Activated naive CD8-positive, alpha-beta T cell (primary cell): ENCODE measurements around the gene GEMIN8.

ENCODE experiments used
- H3K27ac Mint-ChIP-seq: one replicate; pipeline ENCODE4 v1.8.0; 2021; ENCODE audit warnings: mixed read lengths
- H3K27me3 Mint-ChIP-seq: one replicate; pipeline ENCODE4 v1.8.0; 2021; ENCODE audit warnings: mixed read lengths
- H3K36me3 Mint-ChIP-seq: one replicate; pipeline ENCODE4 v1.8.0; 2021; ENCODE audit warnings: mixed read lengths
- H3K4me1 Mint-ChIP-seq: one replicate; pipeline ENCODE4 v1.8.0; 2021; ENCODE audit warnings: low read depth, mixed read lengths
- H3K4me3 Mint-ChIP-seq: one replicate; pipeline ENCODE4 v1.8.0; 2021; ENCODE audit warnings: mild to moderate bottlenecking, mixed read lengths
- H3K9me3 Mint-ChIP-seq: one replicate; pipeline ENCODE4 v1.8.0; 2021; ENCODE audit warnings: low read depth, mixed read lengths

GEMIN8 gene

GRCh38 chrX:14029425-14030173 lies at the start of gene GEMIN8:
TSS of gene GEMIN8 (minus strand) at chrX:14029892. CDS start at chrX:14021478, 8,414 bp downstream.
- peak within 1 kb of the TSS; percentile 100 for H3K27ac Mint-ChIP-seq
- H3K4me1 Mint-ChIP-seq, result peaks cover 33% of the 10 kb centered on the region
- peak within 1 kb of the TSS; percentile 100 for H3K4me3 Mint-ChIP-seq
- H3K36me3 Mint-ChIP-seq, result no peaks in the 10 kb centered on the region
- no peaks in the 10 kb centered on the region for H3K9me3 Mint-ChIP-seq
- no peaks in the 10 kb centered on the region for H3K27me3 Mint-ChIP-seq

- no peaks in the 10 kb centered on the region for H3K36me3 Mint-ChIP-seq
- H3K4me3 Mint-ChIP-seq, result no peak overlapping the region
- no peak overlapping the region for H3K27ac Mint-ChIP-seq
- H3K4me1 Mint-ChIP-seq, result peaks cover 1% of the 10 kb centered on the region
- no peaks in the 10 kb centered on the region for H3K9me3 Mint-ChIP-seq
- no peaks in the 10 kb centered on the region for H3K27me3 Mint-ChIP-seq
Measured at GRCh38 chrX:14076639-14077038, 46.9 kb upstream of the GEMIN8 start.

- no peak overlapping the region for H3K4me3 Mint-ChIP-seq
- no peaks in the 10 kb centered on the region for H3K36me3 Mint-ChIP-seq
- no peaks in the 10 kb centered on the region for H3K27me3 Mint-ChIP-seq
- H3K4me1 Mint-ChIP-seq, result peaks cover 1% of the 10 kb centered on the region
- H3K27ac Mint-ChIP-seq, result no peak overlapping the region
- no peaks in the 10 kb centered on the region for H3K9me3 Mint-ChIP-seq
Measured at GRCh38 chrX:14073556-14073955, 43.9 kb upstream of the GEMIN8 start.

GRCh38 chrX:14073071-14073470 lies 43.4 kb upstream of the GEMIN8 start:
- Mint-ChIP-seq H3K27me3 (no peaks in the 10 kb centered on the region), H3K36me3 (no peaks in the 10 kb centered on the region), H3K9me3 (no peaks in the 10 kb centered on the region), H3K27ac (no peak overlapping the region), H3K4me1 (peaks cover 1% of the 10 kb centered on the region), H3K4me3 (no peak overlapping the region)

GRCh38 chrX:14065800-14066199 lies 36.1 kb upstream of the GEMIN8 start:
- H3K4me1 Mint-ChIP-seq, result no peaks in the 10 kb centered on the region
- H3K27ac Mint-ChIP-seq, result no peak overlapping the region
- no peak overlapping the region for H3K4me3 Mint-ChIP-seq
- H3K27me3 Mint-ChIP-seq, result peaks cover 3% of the 10 kb centered on the region
- no peaks in the 10 kb centered on the region for H3K36me3 Mint-ChIP-seq
- H3K9me3 Mint-ChIP-seq, result no peaks in the 10 kb centered on the region

- Mint-ChIP-seq H3K27me3 (peaks cover 3% of the 10 kb centered on the region), H3K4me3 (no peak overlapping the region), H3K36me3 (no peaks in the 10 kb centered on the region), H3K9me3 (no peaks in the 10 kb centered on the region), H3K4me1 (no peaks in the 10 kb centered on the region), H3K27ac (no peak overlapping the region)
Measured at GRCh38 chrX:14064626-14065432, 35.1 kb upstream of the GEMIN8 start.

- H3K4me3 Mint-ChIP-seq, result no peak overlapping the region
- H3K27me3 Mint-ChIP-seq, result peaks cover 3% of the 10 kb centered on the region
- no peaks in the 10 kb centered on the region for H3K4me1 Mint-ChIP-seq
- no peaks in the 10 kb centered on the region for H3K9me3 Mint-ChIP-seq
- no peak overlapping the region for H3K27ac Mint-ChIP-seq
- no peaks in the 10 kb centered on the region for H3K36me3 Mint-ChIP-seq
Measured at GRCh38 chrX:14062524-14062923, 32.8 kb upstream of the GEMIN8 start.

GRCh38 chrX:14056206-14056605 lies 26.5 kb upstream of the GEMIN8 start:
- Mint-ChIP-seq H3K36me3 (peaks cover 3% of the 10 kb centered on the region), H3K27me3 (peaks cover 6% of the 10 kb centered on the region), H3K9me3 (no peaks in the 10 kb centered on the region)

GRCh38 chrX:14051416-14051815 lies 21.7 kb upstream of the GEMIN8 start:
- H3K4me3 Mint-ChIP-seq, result no peak overlapping the region
- H3K9me3 Mint-ChIP-seq, result no peaks in the 10 kb centered on the region
- H3K27ac Mint-ChIP-seq, result no peak overlapping the region
- H3K36me3 Mint-ChIP-seq, result no peaks in the 10 kb centered on the region
- H3K27me3 Mint-ChIP-seq, result peaks cover 6% of the 10 kb centered on the region
- H3K4me1 Mint-ChIP-seq, result no peaks in the 10 kb centered on the region

More at GRCh38 chrX:14056206-14056605, 26.5 kb upstream of the GEMIN8 start:
- Mint-ChIP-seq H3K4me3 (no peak overlapping the region), H3K4me1 (no peaks in the 10 kb centered on the region), H3K27ac (no peak overlapping the region)

GRCh38 chrX:14050709-14051108 lies 21.0 kb upstream of the GEMIN8 start:
- Mint-ChIP-seq H3K27me3 (peaks cover 3% of the 10 kb centered on the region), H3K4me1 (no peaks in the 10 kb centered on the region), H3K36me3 (no peaks in the 10 kb centered on the region), H3K27ac (no peak overlapping the region), H3K9me3 (no peaks in the 10 kb centered on the region), H3K4me3 (no peak overlapping the region)

GRCh38 chrX:14043209-14043608 lies 13.5 kb upstream of the GEMIN8 start:
- no peak overlapping the region for H3K4me3 Mint-ChIP-seq

GRCh38 chrX:14039344-14039743 lies 9.7 kb upstream of the GEMIN8 start:
- Mint-ChIP-seq H3K36me3 (no peaks in the 10 kb centered on the region), H3K4me3 (no peak overlapping the region), H3K27ac (no peak overlapping the region), H3K4me1 (no peaks in the 10 kb centered on the region), H3K9me3 (no peaks in the 10 kb centered on the region), H3K27me3 (peaks cover 6% of the 10 kb centered on the region)

More at GRCh38 chrX:14043209-14043608, 13.5 kb upstream of the GEMIN8 start:
- no peaks in the 10 kb centered on the region for H3K36me3 Mint-ChIP-seq
- no peaks in the 10 kb centered on the region for H3K4me1 Mint-ChIP-seq
- no peaks in the 10 kb centered on the region for H3K9me3 Mint-ChIP-seq
- no peak overlapping the region for H3K27ac Mint-ChIP-seq
- H3K27me3 Mint-ChIP-seq, result no peaks in the 10 kb centered on the region

GRCh38 chrX:14038375-14039085 lies 8.8 kb upstream of the GEMIN8 start:
- H3K9me3 Mint-ChIP-seq, result no peaks in the 10 kb centered on the region
- no peak overlapping the region for H3K4me3 Mint-ChIP-seq
- H3K27me3 Mint-ChIP-seq, result peaks cover 6% of the 10 kb centered on the region
- no peaks in the 10 kb centered on the region for H3K36me3 Mint-ChIP-seq
- no peak overlapping the region for H3K27ac Mint-ChIP-seq
- no peaks in the 10 kb centered on the region for H3K4me1 Mint-ChIP-seq

- Mint-ChIP-seq H3K27me3 (peaks cover 6% of the 10 kb centered on the region), H3K4me3 (no peak overlapping the region), H3K27ac (peak overlapping the region; percentile 22), H3K4me1 (peaks cover 20% of the 10 kb centered on the region), H3K9me3 (no peaks in the 10 kb centered on the region), H3K36me3 (no peaks in the 10 kb centered on the region)
Measured at GRCh38 chrX:14032406-14032805, 2.7 kb upstream of the GEMIN8 start.

GRCh38 chrX:14030174-14030530 lies 460 bp upstream of the GEMIN8 start:
- Mint-ChIP-seq H3K4me3 (peak overlapping the region; percentile 100), H3K9me3 (no peaks in the 10 kb centered on the region), H3K36me3 (no peaks in the 10 kb centered on the region), H3K27ac (peak overlapping the region; percentile 100), H3K4me1 (peaks cover 33% of the 10 kb centered on the region), H3K27me3 (no peaks in the 10 kb centered on the region)
